Vein endothelial cell (primary cell): ENCODE results near the gene KLF16. TPM values are rescaled to one million over a fixed set of nuclear protein-coding genes. Genes with fewer than 3 reads are reported as not detected.

Experiments used
- total RNA-seq: library from RNA; depleted of rRNA; stranded (reverse); fragments of >200 nt; gene quantifications from 2 replicates; pipeline ENCODE4 v1.2.3, GENCODE V29; 2012

KLF16 gene
- 11.8 and 17.0 TPM in 2 replicates for total RNA-seq

GRCh38 chr19:1863328-1863637 is at the start of gene KLF16:
TSS of gene KLF16 (minus strand) at chr19:1863579. CDS start at chr19:1863497, 82 bp downstream.

GRCh38 chr19:1905110-1905862 is 41.9 kb upstream of the KLF16 start, which contains the start of the genes ADAT3 and SCAMP4:
TSS of gene ADAT3 (plus strand) at chr19:1905399. CDS start at chr19:1912048, 6,649 bp downstream.
TSS of gene SCAMP4 (plus strand) at chr19:1905399. CDS start at chr19:1915020, 9,621 bp downstream.

GRCh38 chr19:1885398-1886119 is 22.2 kb upstream of the KLF16 start, which contains the start of gene ABHD17A:
TSS of gene ABHD17A (minus strand) at chr19:1885496. CDS start at chr19:1881566, 3,930 bp downstream.

GRCh38 chr19:1848399-1849131 is 14.8 kb downstream of the KLF16 start, which contains the start of gene REXO1:
TSS of gene REXO1 (minus strand) at chr19:1848483. CDS start at chr19:1848358, 125 bp downstream.

GRCh38 chr19:1811942-1812425 is 51.4 kb downstream of the KLF16 start, which contains the start of gene ATP8B3:
TSS of gene ATP8B3 (minus strand) at chr19:1812276. CDS start at chr19:1811736, 540 bp downstream.

Other genes with a start within 250 kb of the KLF16 start
- 161 and 194 TPM in 2 replicates for gene TCF3, start 211.0 kb downstream of the KLF16 start, total RNA-seq
- not detected in 2 replicates for gene ONECUT3, start 110.1 kb downstream of the KLF16 start, total RNA-seq
- gene ATP8B3, start 51.3 kb downstream of the KLF16 start, total RNA-seq: 1.6 and 1.7 TPM in 2 replicates
- gene REXO1, start 15.1 kb downstream of the KLF16 start, total RNA-seq: 18.0 and 22.5 TPM in 2 replicates
- gene ABHD17A, start 21.9 kb upstream of the KLF16 start, total RNA-seq: 110 and 136 TPM in 2 replicates
- gene ADAT3, start 41.8 kb upstream of the KLF16 start, total RNA-seq: 5.2 and 5.5 TPM in 2 replicates
- gene SCAMP4, start 41.8 kb upstream of the KLF16 start, total RNA-seq: 60.9 and 79.4 TPM in 2 replicates
- gene CSNK1G2, start 77.6 kb upstream of the KLF16 start, total RNA-seq: 95.4 and 103 TPM in 2 replicates
- 52.0 and 91.8 TPM in 2 replicates for gene BTBD2, start 152.1 kb upstream of the KLF16 start, total RNA-seq
- gene MKNK2, start 187.7 kb upstream of the KLF16 start, total RNA-seq: 82.3 and 126 TPM in 2 replicates
- gene MOB3A, start 232.7 kb upstream of the KLF16 start, total RNA-seq: 40.6 and 45.1 TPM in 2 replicates
- gene IZUMO4, start 233.3 kb upstream of the KLF16 start, total RNA-seq: 0.96 and 2.0 TPM in 2 replicates